IMR-90 (cell line): ENCODE results near the gene COL24A1. TPM values are rescaled to one million over a fixed set of nuclear protein-coding genes. Genes with fewer than 3 reads are reported as not detected.

Experiments used
- ATAC-seq: fragments of 200-7000 bp; cut with Tn5 transposase; 2 replicates; pipeline ENCODE4 v1.9.1; 2020; ENCODE audit warnings: low read depth, mild to moderate bottlenecking, moderate library complexity
- BruUV-seq: library from RNA; stranded (reverse); fragments of 400-500 nt; replicated peaks from 2 replicates; lab custom pipeline; 2021; lab: Mats Ljungman, UMichigan
- CTCF ChIA-PET: fragments of 300-600 bp; formaldehyde crosslinking; extraction: SDS; loops from one replicate; lab custom pipeline; 2021; ENCODE audit warnings: antibody characterized with exemption; lab: Yijun Ruan, JAX
- POLR2A ChIA-PET: fragments of 300-600 bp; sonication (Branson Sonifier 250); formaldehyde crosslinking; loops from one replicate; lab custom pipeline; 2022; ENCODE audit warnings: antibody characterized with exemption; ENCODE audit not compliant: unreplicated experiment; lab: Charles Lee
- DNase-seq: peaks from one replicate; pipeline ENCODE4 v3.0.0; 2013
- H2AFZ ChIP-seq: replicated peaks from 2 replicates; pipeline ENCODE3; 2013; ENCODE audit warnings: low read length, mild to moderate bottlenecking; ENCODE audit not compliant: poor library complexity
- H2AK5ac ChIP-seq: 2 replicates; pipeline ENCODE4 v1.6.1; 2013; ENCODE audit warnings: low read depth, low read length, inconsistent platforms
- H2AK9ac ChIP-seq: replicated peaks from 2 replicates; pipeline ENCODE3; 2013; ENCODE audit warnings: mild to moderate bottlenecking, low read depth, low read length, moderate library complexity; ENCODE audit not compliant: poor library complexity
- H2BK120ac ChIP-seq: 2 replicates; pipeline ENCODE4 v1.6.1; 2013; ENCODE audit warnings: low read depth, low read length, inconsistent platforms
- H2BK15ac ChIP-seq: 3 replicates; pipeline ENCODE4 v1.6.1; 2013; ENCODE audit warnings: low read depth, low read length, inconsistent platforms
- H2BK20ac ChIP-seq: 2 replicates; pipeline ENCODE4 v1.6.1; 2013; ENCODE audit warnings: low read depth, mild to moderate bottlenecking, inconsistent platforms, low read length, moderate library complexity
- H2BK5ac ChIP-seq: 2 replicates; pipeline ENCODE4 v1.6.1; 2013; ENCODE audit warnings: mild to moderate bottlenecking, low read depth, low read length, inconsistent platforms; ENCODE audit not compliant: poor library complexity, severe bottlenecking
- H3K14ac ChIP-seq: replicated peaks from 2 replicates; pipeline ENCODE4 v1.6.1; 2013; ENCODE audit warnings: low read depth, low read length, inconsistent platforms
- H3K18ac ChIP-seq: 2 replicates; pipeline ENCODE4 v1.6.1; 2013; ENCODE audit warnings: low read depth, low read length, control low read depth
- H3K23ac ChIP-seq: 2 replicates; pipeline ENCODE4 v1.6.1; 2013; ENCODE audit warnings: low read depth, low read length, inconsistent platforms
- H3K27ac ChIP-seq: 2 replicates; pipeline ENCODE4 v1.5.1; 2013; ENCODE audit warnings: mild to moderate bottlenecking, control low read depth, low read length; ENCODE audit not compliant: insufficient read depth
- H3K27me3 ChIP-seq: 2 replicates; pipeline ENCODE4 v1.6.1; 2013; ENCODE audit warnings: low read length; ENCODE audit not compliant: control insufficient read depth, insufficient read depth
- H3K36me3 ChIP-seq: 2 replicates; pipeline ENCODE4 v1.6.1; 2013; ENCODE audit warnings: low read length, mixed read lengths; ENCODE audit not compliant: control insufficient read depth, insufficient read depth
- H3K4ac ChIP-seq: 2 replicates; pipeline ENCODE4 v1.6.1; 2013; ENCODE audit warnings: low read depth, low read length, inconsistent platforms
- H3K4me1 ChIP-seq: 2 replicates; pipeline ENCODE4 v1.6.1; 2013; ENCODE audit warnings: low read length, mixed read lengths; ENCODE audit not compliant: control insufficient read depth, insufficient read depth
- H3K4me2 ChIP-seq: 2 replicates; pipeline ENCODE4 v1.6.1; 2013; ENCODE audit warnings: low read depth, mild to moderate bottlenecking, control low read depth, low read length, moderate library complexity
- H3K4me3 ChIP-seq: 2 replicates; pipeline ENCODE4 v1.5.1; 2013; ENCODE audit warnings: low read depth, mild to moderate bottlenecking, control low read depth, low read length, moderate library complexity; ENCODE audit not compliant: insufficient read depth
- H3K56ac ChIP-seq: 2 replicates; pipeline ENCODE4 v1.6.1; 2013; ENCODE audit warnings: low read length, inconsistent platforms; ENCODE audit not compliant: insufficient read depth; ENCODE audit errors: extremely low read depth
- H3K79me1 ChIP-seq, 2 experiments: 2 replicates each; pipeline ENCODE4 v1.6.1; 2013; ENCODE audit warnings: low read length in 2 of 2, inconsistent platforms in 1 of 2, low read depth in 1 of 2
- H3K9ac ChIP-seq: 2 replicates; pipeline ENCODE4 v1.6.1; 2013; ENCODE audit warnings: low read depth, low read length, control low read depth
- H3K9me1 ChIP-seq: 2 replicates; pipeline ENCODE4 v1.6.1; 2013; ENCODE audit warnings: low read length, inconsistent platforms; ENCODE audit not compliant: insufficient read depth
- H3K9me3 ChIP-seq: 2 replicates; pipeline ENCODE4 v1.6.1; 2013; ENCODE audit warnings: low read length; ENCODE audit not compliant: control insufficient read depth, insufficient read depth
- H4K20me1 ChIP-seq: 2 replicates; pipeline ENCODE4 v1.6.1; 2013; ENCODE audit warnings: low read length, inconsistent platforms; ENCODE audit not compliant: insufficient read depth
- H4K5ac ChIP-seq: 2 replicates; pipeline ENCODE4 v1.6.1; 2013; ENCODE audit warnings: mild to moderate bottlenecking, low read depth, low read length, control low read depth
- H4K8ac ChIP-seq, 2 experiments: 2 replicates each; pipeline ENCODE4 v1.6.1; 2013; ENCODE audit warnings: low read depth in 2 of 2, low read length in 2 of 2, control low read depth in 1 of 2, inconsistent platforms in 1 of 2
- H4K91ac ChIP-seq: 2 replicates; pipeline ENCODE4 v1.6.1; 2013; ENCODE audit warnings: low read depth, low read length, inconsistent platforms; ENCODE audit not compliant: insufficient read depth
- CEBPB ChIP-seq: IDR thresholded peaks from 2 replicates; pipeline ENCODE4 v1.6.1; 2012; ENCODE audit warnings: low read depth, low read length, improper control_type of control experiment
- NFE2L2 ChIP-seq: fragments of 150-350 bp; IDR thresholded peaks from 2 replicates; pipeline ENCODE4 v1.6.1; 2016; ENCODE audit warnings: low read depth, mild to moderate bottlenecking, low read length
- WGBS, 2 experiments: methylation state at CpG; one replicate each; pipeline versions ENCODE4 v1.1.5 to v1.1.7; 2013; ENCODE audit warnings: missing lambda C conversion rate in 2 of 2; ENCODE audit not compliant: insufficient read length in 1 of 2; ENCODE audit errors: extremely low coverage in 2 of 2; 5-methylcytosine and 5-hydroxymethylcytosine counted together
- dilution Hi-C: fragments of 300-500 bp; cut with HindIII; formaldehyde crosslinking; loops from one replicate; pipeline ENCODE4 v1.14.3; 2018; ENCODE audit warnings: low sequenced_read_pairs; ENCODE audit not compliant: unreplicated experiment
- in situ Hi-C: fragments of 300-500 bp; cut with MboI; formaldehyde crosslinking; loops from 3 replicates; pipeline ENCODE4 v1.14.3; 2019; ENCODE audit warnings: low sequenced_read_pairs, inconsistent platforms, mixed read lengths
- intact Hi-C: fragments of 100-400 bp; cut with micrococcal nuclease; formaldehyde crosslinking; loops from 2 replicates; pipeline ENCODE4 v1.10.0; 2022
- polyA plus RNA-seq, 3 experiments: library from polyadenylated mRNA; depleted of rRNA; stranded (reverse); fragments of >200 nt; gene quantifications; 2 replicates each; pipeline ENCODE4 v1.2.3, GENCODE V29; 2012; ENCODE audit warnings: low replicate concordance in 1 of 3
- total RNA-seq: library from RNA; depleted of rRNA; stranded (reverse); fragments of >200 nt; gene quantifications from 2 replicates; pipeline ENCODE4 v1.2.3, GENCODE V29; 2012

The COL24A1 gene
- total and polyA plus RNA-seq, 2 of the 4 experiments (the other 2 are of a cell fraction) = 1.4 to 2.2 TPM

DNA sequence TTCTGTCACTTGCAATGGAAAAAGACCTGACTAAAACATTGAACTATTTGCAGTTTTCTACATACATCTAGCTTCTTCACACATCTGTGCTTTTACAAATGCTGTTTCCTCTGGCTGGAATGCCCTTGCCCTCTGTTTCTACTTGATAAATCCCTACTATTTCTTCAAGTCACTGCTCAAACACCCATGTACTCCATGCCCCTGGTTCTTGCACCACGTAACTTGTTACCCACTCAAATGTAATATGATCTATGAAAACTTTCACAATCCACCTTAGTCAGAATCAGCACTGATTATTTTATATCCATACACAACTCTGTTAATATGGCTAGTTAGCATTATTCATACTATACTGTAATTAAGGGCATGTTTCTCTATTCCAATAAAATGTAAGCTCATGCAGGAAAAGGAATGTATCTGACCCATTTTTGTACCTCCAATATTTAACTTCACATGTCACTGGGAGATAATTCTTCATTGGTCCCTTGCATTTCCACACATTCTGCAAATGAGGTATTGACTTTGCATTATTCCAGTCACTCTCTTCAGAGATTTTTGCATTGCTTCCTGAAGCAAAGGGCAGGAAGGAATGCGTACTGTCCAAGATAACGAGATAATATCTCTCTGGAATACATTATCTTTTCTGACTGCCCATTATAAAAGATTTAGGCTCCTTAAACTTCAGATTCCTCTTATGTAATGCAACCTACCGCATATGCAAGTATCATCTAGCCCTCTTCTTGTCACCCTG, 158.3 kb downstream of the COL24A1 start:
- peak; percentile 39 for DNase-seq
- H4K5ac ChIP-seq = no peak overlapping the region
- no peak for TF ChIP-seq NFE2L2
- TF ChIP-seq CEBPB = 0 out of 2 replicates have a peak, but pooled peaks have one; percentile 23
- H3K79me1 ChIP-seq = no peaks in the 10 kb centered on the region
- H2BK20ac ChIP-seq = no peak overlapping the region
- H2AFZ ChIP-seq = no peak overlapping the region
- H2BK5ac ChIP-seq = no peak overlapping the region
- H3K36me3 ChIP-seq = no peaks in the 10 kb centered on the region
- H3K4me3 ChIP-seq = no peak overlapping the region
- H3K9me3 ChIP-seq = no peaks in the 10 kb centered on the region
- no peak overlapping the region for H2BK120ac ChIP-seq
- no peak overlapping the region for H2AK5ac ChIP-seq
- POLR2A ChIA-PET = interaction anchor here (0.6 kb wide), 1 partner anchor 10 kb away, joined by 3 read pairs; no protein-coding TSS in a partner anchor
- no peak overlapping the region for H3K14ac ChIP-seq
- ATAC-seq = peak; percentile 49
- no peak overlapping the region for H2BK15ac ChIP-seq
- no peak overlapping the region for H3K18ac ChIP-seq
- CTCF ChIA-PET = no interaction called here
- H3K27ac ChIP-seq = no peak overlapping the region
- H4K91ac ChIP-seq = no peak overlapping the region
- H3K9me1 ChIP-seq = no peaks in the 10 kb centered on the region
- BruUV-seq = no TSS peak
- H3K56ac ChIP-seq = no peak overlapping the region
- no peak overlapping the region for H3K4ac ChIP-seq
- no peak overlapping the region for H2AK9ac ChIP-seq
- no peaks in the 10 kb centered on the region for H3K27me3 ChIP-seq
- H4K20me1 ChIP-seq = no peaks in the 10 kb centered on the region
- WGBS, 2 experiments = no CpG with 5 or more reads among the region's 4 CpGs
- H3K23ac ChIP-seq = no peak overlapping the region
- dilution Hi-C loops = no loop called here
- no peak overlapping the region for H4K8ac ChIP-seq
- no peak overlapping the region; the same call in 1 of the 2 replicates for H3K4me2 ChIP-seq
- no peak overlapping the region for H3K9ac ChIP-seq
- in situ Hi-C loops = no loop called here
- intact Hi-C loops = no loop called here
- H3K4me1 ChIP-seq = no peaks in the 10 kb centered on the region
